ENCODE measurements around the gene TRPM1. TPM values are rescaled to one million over a fixed set of nuclear protein-coding genes. Genes with fewer than 3 reads are reported as not detected.

TRPM1 gene
- total RNA-seq, 1 donor from 2014 or later = not detected

DNA sequence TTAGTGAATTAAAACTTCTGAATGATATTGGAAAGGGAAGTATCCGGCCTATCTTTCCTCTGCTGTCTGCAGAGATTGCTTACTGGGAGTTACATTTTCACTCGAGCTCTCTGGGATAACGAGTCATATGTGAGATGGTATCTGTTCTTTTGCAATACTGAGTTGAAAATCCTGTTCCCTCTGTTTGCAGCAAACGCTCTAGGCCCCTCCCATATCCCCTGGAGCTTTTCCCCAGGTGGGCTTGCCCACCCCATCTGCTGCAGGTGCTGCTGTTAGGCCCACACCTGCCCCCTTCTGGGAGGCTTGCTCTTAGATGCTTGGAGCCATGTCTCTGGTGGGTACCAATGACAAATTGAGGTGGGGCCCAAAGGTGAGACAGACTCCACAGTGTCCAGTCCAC, 67.4 kb downstream of the TRPM1 start:
- ATAC-seq = no peak
- intact Hi-C loops (cut with DNase I) = no loop called here
- no peak for DNase-seq (ENCODE audit: low spot score)

DNA sequence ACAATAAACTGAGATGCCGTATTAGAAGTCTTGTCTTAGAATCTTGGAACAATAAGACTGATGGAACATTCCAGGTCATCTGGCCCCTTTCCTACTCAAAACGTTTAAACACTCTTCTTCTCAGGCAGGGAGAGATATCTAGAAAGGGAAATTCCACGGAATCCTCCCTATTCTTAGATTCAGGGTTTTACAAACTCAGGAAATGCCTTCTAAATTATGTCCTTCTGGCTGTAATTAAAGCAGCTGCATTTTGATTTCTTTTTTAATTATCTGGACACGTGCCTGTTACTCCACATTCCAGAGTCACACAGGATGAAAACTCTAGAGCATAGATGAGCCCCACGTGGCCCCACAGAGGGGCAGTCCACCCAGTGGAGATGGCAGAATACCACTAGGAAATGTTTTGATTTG, 68.6 kb downstream of the TRPM1 start:
- intact Hi-C loops (cut with DNase I) = no loop called here
- no peak for DNase-seq (ENCODE audit: low spot score)
- ATAC-seq = peak; percentile 34

DNA sequence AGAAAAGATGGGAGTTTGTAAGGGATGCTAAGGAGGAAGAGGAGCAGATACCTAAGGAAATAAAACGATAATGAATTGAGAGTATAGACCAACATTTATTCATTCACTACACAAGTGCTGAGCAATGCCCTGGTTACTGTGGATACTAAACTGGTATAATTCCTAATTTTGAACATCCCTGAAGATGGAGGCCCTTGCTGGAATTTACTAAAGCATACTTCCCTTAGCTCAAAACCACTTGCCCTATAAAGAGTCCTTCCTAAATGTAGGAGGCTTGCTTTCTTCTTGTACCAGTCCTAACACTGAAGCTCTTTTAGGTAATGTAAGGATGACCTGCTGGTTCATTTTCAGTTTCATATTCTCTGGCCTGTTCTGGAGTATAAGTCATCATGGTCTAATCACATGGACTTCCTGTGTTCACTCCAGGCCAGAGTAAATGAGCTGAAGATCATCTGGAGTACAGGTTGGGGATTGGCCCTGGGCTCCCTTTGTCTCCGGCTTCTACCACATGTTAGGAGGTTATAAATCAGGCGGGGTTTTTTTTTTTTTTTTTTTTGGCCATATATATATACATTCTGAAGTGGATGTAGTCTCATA, 70.0 kb downstream of the TRPM1 start:
- DNase-seq (ENCODE audit: low spot score) (no peak), ATAC-seq (no peak)
- intact Hi-C loops (cut with DNase I) = no loop called here

DNA sequence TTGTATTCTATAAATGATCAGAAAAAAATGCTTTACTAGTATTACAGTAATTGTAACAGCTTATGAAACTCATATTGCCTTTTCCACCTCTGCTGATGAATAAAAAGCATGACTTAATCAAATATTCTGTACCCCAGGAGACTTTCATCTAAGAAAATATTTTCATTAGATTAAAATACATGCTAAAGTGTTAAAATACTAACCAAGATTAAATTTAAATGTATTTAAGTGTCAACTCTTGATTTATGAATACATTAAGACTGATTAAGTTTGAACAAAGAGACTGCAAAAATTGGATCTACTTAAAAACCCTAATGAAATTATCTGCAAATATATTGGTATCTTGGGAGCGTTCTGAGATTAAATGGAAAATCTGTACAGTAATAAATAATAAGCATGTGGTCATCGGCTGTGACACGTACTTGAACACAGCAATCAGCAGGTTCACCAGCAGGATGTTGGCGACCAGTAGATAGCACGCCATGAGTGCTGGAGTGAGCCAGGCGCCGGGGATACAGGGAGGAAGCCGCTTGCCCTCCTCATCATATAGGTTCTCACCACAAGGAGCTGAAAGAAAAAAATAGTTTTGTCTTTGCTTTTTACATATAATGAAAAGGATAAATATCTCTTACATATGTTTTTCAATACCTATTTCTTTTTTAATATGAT, 73.5 kb downstream of the TRPM1 start:
- intact Hi-C loops (cut with DNase I) = no loop called here
- ATAC-seq (no peak), DNase-seq (ENCODE audit: low spot score) (no peak)

DNA sequence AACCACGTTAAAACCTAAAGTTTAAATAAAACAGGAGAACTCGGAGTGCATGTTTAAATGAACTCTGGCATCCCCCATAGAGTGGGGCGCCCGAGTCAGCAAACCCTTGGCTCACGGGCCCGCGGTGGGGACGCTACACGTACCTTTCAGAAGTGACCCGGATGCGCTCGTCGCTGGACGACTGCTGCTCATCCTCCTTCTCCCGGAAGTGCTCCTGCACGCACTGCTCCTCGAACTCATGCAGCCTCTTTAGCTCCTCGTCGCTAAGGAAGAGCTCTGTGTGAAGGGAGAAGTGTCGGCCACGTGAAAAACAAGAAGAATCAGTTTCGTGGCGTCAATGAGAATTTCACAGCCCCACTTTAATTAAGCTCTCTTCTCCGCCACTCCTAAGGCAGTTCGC, 75.5 kb downstream of the TRPM1 start:
- DNase-seq (ENCODE audit: low spot score) = no peak
- intact Hi-C loops (cut with DNase I) = no loop called here
- no peak for ATAC-seq

DNA sequence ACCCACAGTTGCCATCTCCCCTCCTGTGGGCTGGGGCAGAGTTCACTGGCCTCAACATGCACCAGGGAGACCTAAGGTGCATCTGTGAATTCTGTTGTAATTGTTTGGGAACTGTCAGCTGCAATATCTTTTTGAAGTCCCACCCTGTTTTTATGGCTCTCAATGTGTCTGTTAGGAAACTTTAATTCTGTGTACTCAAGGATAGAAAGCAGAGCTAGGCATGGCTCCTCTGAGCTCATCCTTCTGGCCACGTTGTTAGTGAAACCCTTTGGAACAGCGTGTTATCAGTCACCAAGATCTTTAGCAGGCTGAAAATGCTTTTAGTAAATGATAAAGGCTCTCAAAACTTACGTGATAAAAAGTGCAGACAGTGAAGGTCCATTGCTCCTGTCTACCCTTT, 76.5 kb downstream of the TRPM1 start:
- intact Hi-C loops (cut with DNase I) = no loop called here
- peak; percentile 83 for ATAC-seq

DNA sequence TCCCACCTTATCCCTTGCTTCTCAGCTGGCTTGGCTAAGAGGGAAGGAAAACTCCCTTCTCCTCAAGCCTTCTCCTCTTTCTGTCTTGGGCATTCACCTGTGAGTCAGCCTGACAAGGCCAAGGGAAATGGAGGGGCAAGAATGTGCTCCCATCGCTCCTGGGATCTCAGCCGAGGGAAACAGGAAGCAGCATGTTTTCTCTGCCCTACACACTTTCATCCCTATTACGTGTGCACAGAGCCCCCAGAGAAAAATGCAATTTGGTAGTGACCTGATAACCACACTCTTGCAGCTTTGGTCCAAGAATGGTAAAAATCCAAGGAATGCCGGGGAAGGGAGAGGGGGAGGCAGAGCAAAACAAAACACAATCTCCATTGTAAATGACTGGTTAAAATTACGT, 77.2 kb downstream of the TRPM1 start:
- intact Hi-C loops (cut with DNase I) = no loop called here
- ATAC-seq = peak; percentile 85
- DNase-seq (ENCODE audit: low spot score) = no peak

More for the DNA sequence above, 76.5 kb downstream of the TRPM1 start:
- no peak for DNase-seq (ENCODE audit: low spot score)

DNA sequence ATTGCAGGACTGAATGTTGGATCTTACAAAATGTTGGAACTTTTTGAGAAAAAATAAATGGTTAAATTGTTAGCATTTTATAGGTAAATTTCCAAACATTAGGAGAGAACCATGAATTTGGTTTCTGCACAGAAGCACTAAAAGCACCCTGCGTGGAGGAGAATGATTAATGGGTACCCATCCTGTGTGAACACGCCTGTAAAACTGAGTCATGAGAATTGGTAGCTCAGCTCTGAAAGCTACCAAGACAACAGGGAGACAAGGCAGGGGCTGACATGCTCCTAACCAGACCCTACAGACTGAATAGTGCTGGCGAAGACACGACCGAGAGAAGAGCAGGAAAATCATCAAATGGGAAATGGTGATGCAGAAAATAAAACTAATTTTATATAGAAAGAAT, 77.7 kb downstream of the TRPM1 start:
- intact Hi-C loops (cut with DNase I) = no loop called here
- DNase-seq (ENCODE audit: low spot score) (no peak), ATAC-seq (no peak)

DNA sequence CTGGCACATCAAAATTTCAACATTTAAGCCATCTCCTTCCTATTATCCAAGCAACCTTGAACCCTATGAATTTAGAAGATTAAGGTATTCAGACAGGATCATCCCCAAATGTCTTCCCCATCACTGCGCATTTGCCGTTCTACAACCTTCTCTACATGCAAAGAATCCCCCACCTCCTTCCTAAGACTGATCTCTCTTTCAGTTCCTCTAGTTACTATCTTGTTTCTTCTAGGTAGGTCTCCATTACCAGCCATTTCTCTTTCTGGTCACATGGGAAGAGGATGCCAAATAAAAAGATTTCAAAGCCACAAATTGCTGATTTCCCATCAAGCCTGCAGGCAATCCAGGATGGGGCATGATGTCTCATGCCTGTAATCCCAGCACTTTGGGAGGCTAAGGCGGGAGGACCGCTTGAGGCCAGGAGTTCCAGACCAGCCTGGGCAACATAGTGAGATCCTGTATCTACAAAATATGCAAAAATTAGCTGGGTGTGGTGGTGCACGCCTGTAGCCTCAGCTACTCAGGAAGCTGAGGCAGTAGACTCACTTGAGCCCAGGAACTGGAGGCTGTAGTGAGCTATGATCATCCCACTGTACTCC, 80.4 kb downstream of the TRPM1 start:
- intact Hi-C loops (cut with DNase I) = no loop called here
- ATAC-seq = no peak
- DNase-seq (ENCODE audit: low spot score) = no peak

DNA sequence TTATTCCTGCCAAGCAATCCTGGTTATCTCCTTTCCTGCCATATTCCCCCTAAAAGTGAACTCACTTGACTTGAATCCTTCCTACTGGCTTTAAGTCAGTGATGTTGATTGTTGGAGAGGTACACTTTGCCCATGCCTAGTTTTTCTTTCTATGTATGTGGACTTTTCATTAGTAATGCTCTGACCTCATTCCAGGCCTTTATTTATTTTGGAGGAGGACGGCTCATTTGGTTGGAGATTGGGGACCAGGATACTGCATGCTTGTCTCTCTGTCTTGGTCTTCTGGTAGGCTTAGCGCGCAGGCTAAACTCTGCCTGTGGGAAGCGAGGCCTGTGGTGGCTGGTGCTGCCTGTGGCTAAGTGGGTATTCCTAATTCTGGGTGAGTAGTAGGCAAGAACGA, 81.0 kb downstream of the TRPM1 start:
- intact Hi-C loops (cut with DNase I) = no loop called here
- no peak for ATAC-seq
- DNase-seq (ENCODE audit: low spot score) = no peak

DNA sequence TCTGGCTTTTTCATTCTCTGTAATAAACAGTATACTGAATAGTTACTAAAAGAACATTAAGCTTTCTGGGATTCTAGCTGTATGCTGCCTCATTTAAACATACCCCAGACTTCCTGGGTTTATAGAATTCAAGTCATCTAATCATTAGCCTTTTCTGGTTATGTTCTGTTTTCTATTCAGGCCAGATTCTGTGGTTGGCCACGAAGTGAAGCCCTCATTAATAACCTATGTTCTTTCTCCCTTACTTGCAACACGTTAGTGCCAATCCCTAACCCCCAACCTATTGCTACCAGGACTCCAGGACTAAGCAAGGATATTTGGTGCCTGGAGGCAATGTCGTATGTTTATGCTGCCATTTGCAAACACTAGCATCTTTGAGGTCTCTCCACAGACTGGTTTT, 81.5 kb downstream of the TRPM1 start:
- no peak for ATAC-seq
- intact Hi-C loops (cut with DNase I) = no loop called here

DNA sequence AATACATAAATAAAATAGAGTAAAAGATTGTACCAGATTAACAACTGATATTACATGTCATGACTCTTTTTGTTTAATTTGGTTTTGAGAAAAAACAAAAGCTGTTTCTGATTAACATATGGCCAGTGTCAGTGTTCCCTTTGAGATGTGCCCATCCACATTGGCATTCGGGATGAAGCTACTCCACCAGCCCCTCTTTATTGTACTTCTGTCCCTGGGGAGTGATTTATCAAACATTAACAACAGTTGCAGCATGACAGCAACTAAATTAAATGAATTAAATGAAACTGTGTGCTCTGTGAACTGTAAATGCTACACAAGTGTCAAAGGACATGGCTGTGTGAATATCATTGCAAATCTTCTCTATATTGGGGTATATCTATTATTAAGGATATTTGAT, 84.2 kb downstream of the TRPM1 start:
- intact Hi-C loops (cut with DNase I) = no loop called here
- ATAC-seq (no peak), DNase-seq (ENCODE audit: low spot score) (no peak)

More for the DNA sequence above, 81.5 kb downstream of the TRPM1 start:
- DNase-seq (ENCODE audit: low spot score) = no peak

DNA sequence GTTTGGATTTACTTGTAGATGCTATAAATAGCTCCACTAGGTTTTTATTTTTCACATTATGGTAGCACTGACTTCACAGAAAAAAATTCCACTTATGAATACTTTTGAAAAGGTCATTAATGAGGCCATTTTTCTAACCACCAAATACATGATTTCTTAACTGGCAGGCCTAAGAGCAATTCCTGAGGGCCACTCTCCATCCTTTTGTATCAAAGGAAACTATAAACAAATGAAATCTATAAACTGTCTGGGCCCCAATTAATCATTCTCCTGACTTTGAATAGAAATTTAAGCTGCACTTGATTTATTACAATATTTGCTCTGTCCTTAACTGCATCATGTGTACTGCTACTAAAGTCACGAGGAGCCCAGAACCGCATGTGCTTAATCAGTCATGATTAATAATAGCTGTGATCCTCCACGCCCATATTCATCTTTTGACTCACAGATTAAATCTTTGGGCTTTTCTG, 85.0 kb downstream of the TRPM1 start:
- ATAC-seq (no peak), DNase-seq (ENCODE audit: low spot score) (no peak)
- intact Hi-C loops (cut with DNase I) = no loop called here

DNA sequence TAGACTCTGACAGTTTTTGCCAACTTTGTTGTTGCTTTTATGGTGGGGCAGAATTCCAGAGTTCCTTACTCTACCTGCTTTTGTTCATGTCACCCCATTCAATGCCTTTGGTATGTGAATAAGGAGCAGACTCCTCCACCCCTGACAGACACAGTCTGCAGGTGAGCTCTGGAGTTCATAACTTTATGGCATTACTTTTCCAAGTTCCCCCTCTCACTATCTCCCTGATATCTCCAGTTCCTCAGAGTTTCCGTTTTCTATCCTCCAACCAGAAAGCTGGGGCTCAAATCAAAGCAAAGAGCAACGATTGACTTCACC, 87.0 kb downstream of the TRPM1 start:
- ATAC-seq (no peak), DNase-seq (ENCODE audit: low spot score) (no peak)
- intact Hi-C loops (cut with DNase I) = no loop called here

DNA sequence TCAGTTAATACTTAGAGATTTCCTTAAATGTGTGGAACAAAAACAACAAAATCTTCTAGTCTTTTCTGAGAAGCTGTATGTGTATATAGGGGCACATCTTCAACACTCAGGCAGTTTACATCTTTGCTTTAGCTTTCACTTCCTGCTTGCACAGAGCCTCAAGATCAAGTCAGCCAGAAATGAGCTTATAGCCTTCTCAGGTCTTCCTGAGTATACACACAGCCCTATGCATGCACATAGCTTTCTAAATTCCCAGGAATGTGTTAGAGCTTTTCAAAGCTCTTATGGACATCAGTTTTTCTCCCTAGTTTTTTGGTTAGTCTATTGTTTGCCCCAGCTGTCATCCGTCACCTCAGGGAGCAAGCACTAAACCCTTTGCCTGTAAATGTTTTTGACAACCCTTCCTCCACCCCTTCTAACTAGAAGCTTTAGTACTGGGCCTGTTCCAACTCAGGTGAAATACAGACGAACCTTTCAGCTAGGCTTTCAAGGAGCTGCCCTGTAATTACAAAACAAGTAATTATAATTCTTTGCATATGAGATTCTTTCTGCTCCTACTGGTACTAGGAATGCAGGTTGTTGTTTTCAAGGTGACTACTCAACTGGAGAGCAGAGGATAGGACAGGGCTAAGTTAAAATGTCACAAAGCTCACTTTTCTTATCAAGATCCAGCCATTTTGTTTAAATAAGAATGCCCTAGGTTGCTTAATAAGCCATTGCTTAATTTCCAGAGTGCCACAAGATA, 87.5 kb downstream of the TRPM1 start:
- intact Hi-C loops (cut with DNase I) = no loop called here
- no peak for DNase-seq (ENCODE audit: low spot score)
- ATAC-seq = no peak

DNA sequence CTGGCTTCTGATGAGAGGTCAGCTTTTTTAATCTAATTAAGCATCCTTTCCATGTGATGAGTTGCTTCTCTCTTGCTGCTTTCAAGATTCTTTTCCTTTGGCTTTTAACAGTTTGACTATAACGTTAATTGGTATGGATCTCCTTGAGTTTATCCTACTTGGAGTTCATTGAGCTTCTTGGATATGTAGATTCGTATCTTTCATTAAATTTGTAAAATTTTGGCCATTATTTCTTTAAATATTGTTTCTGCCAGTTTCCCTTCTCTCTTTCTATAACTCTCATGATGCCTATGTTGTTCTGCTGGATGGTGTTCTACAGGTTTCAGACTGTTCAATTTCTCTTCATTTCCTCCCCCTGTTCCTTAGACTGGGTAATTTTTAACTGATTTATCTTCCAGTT, 89.1 kb downstream of the TRPM1 start:
- DNase-seq (ENCODE audit: low spot score) (no peak), ATAC-seq (no peak)
- intact Hi-C loops (cut with DNase I) = no loop called here

DNA sequence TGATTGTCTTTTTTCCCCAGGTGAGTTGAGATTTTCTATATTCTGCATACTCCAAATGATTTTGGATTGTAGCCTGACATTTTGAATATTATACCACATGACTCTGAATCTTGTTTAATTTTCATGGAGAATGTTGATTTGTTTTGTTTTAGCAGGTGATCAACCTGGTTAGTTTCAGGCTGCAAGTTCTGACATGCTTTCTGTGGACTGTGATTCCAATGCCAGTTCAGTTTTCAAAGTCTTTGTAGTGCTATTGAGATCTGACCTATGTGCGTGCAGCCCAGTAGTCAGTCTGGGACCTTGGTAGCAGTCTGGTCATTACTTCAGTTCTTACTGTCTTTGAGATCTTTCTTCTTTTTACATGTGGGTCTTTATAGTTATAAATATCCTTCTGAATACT, 91.5 kb downstream of the TRPM1 start:
- DNase-seq (ENCODE audit: low spot score) = no peak
- intact Hi-C loops (cut with DNase I) = no loop called here
- ATAC-seq = no peak

DNA sequence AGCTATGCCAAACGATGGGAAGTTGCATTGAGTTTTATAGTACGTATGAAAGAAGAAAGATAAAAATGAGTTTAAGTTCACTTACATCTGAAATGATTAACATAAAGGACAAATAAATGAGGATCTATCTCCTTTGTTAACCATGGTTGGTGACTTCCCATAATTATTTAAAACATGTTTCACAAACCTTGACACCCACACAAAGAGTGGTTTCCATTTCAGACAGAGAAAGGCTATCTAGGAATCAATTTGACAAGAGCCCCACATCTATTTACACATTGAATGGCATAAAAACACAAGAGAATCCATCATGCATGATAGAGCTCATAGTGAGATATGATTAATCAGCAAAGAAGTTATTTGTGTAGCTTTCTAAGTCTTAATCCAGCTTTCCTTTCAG, 95.9 kb downstream of the TRPM1 start:
- DNase-seq (ENCODE audit: low spot score) = no peak
- intact Hi-C loops (cut with DNase I) = no loop called here
- no peak for ATAC-seq

DNA sequence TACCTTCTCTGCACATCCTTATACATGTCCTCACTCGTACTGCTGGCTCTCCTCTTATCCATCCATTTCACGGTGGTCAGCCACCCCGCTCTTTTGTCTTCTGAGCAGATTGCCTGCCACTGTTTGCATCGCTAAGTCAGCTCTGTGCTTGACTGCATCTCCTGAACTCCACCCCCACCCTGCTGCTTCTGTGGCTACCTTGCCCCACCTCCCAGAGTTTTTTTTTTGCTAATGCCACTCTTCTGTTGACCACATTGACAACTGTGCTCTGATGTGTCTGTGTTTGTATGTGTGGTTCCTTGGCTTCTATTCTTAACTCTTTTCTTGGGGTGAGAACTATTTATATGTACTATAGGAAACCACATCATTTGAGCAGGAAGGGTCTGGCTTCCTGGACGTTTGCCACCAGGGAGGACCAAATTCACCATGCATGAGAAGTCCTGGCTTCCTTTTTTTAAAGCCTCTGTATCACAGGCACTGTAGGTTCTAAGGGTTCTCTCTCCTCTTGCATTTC, 97.2 kb downstream of the TRPM1 start:
- no peak for DNase-seq (ENCODE audit: low spot score)
- no peak for ATAC-seq
- intact Hi-C loops (cut with DNase I) = no loop called here

DNA sequence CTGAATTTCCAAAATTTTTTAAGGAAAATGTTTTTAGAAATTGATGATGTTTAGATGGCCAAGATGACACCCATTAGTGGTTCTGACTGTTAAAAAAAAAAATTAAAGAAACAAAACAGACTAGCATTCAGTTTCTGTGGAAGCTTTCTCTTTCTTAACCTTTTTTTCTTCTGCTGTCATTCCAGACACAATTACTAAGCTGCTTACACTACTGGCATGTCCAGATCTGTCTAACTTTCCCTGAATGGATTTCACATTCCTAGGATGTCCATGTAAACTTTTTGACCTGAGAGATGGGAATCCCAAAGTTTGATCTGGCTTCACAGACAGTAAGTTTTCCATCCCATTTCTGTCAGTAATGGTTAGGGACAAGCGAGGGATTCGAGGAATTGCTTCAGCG, 99.8 kb downstream of the TRPM1 start:
- intact Hi-C loops (cut with DNase I) = no loop called here

More for the DNA sequence above, 99.8 kb downstream of the TRPM1 start:
- no peak for ATAC-seq
- no peak for DNase-seq (ENCODE audit: low spot score)

All from sciatic nerve (tissue), 2 donors.